ENCODE data around the gene AFF4. TPM values are rescaled to one million over a fixed set of nuclear protein-coding genes. Genes with fewer than 3 reads are reported as not detected.
A peak's percentile ranks its signal among the peaks of the same experiment; 100 is the strongest.

Gene AFF4
- polyA plus RNA-seq, 1 donor, result 74.1 TPM

DNA sequence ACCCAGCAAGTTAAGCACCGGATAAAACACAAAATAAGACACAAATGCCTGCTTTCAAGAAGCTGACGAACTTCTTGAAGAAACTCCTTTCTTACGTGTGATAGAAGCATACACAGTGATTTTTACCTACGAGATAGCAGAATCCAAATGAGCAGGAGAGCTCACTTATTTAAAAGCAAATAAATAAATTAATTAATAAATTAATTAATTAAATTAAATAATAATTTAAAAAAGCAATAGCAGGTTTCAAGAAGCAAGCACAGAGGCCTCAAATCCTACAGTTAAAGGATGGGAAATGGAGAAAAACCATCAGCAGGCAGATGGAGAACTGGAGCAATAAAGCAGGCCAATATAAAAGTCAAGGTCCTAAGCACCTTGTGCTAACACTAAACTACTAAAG lies 72.6 kb downstream of the AFF4 start:
- no peak for DNase-seq

DNA sequence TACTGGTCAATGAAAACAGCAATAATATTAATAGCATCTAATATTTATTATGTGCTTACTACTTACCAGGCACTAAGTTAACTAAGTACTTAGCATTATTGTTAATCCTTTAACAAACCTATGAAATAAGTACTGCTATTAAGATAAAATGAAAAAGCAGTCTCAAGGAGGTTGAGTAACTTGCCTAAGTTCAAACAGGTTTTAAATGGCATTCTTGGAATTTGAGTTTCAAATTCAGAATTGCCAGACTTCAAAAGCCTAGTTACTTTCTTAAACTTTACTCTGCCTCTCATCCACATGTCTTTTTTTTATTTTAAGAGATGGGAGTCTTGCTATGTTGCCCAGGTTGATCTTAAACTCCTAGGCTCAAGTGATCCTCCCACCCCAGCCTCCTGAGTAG lies 73.9 kb downstream of the AFF4 start:
- no peak for DNase-seq

DNA sequence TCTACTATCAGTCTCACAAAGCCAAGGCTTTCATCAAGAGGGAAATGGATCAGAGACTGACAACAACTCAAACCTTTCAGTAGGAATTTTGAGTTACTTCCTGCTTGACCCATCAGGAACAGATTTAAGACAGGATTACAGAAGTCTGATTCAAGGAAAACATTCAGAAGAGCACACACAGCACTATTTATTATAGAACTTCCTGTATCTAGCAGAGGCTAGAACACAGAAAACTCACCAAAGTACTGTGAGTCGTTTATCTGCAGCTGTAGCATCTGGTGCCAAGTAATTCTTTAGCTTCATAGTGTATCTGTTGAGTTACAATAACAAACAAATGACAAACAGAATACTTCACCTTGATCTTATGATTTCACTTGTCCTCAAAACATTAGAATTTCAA lies 76.2 kb downstream of the AFF4 start:
- no peak for DNase-seq

DNA sequence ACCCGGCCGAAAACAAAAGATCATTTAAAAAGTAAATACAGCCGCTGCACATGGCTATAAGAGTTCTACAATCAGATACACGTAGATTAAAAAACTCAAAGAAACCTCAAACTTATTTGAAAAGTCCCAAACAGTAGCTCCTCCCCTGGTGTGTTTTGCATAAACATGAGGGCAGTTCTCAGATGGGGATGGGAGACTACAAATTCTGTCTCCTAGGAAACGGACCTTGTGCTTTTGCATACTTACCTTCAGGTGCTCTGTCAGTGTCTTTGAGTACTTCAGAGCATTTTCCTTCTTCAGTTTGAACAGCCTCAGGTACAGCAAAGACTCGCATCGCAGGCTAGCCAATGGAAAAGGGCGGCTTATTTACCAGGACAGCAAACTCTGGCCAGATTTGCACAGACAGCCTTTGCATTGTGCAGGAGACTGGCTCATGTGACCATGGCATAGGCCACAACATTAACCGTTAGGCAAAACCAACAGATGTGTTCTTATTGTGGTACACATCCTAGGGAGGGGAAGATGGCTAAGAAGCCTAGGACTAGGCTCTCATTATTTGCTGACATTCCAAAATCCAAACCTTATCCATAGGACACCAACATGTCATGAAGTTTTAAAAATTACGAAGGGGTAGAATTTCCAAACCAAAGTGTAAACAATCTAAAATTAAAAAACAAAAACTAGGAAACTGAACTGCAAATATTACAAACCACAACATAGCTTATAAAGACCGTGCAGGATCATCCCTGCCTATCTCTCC lies 77.2 kb downstream of the AFF4 start:
- DNase-seq, result no peak

DNA sequence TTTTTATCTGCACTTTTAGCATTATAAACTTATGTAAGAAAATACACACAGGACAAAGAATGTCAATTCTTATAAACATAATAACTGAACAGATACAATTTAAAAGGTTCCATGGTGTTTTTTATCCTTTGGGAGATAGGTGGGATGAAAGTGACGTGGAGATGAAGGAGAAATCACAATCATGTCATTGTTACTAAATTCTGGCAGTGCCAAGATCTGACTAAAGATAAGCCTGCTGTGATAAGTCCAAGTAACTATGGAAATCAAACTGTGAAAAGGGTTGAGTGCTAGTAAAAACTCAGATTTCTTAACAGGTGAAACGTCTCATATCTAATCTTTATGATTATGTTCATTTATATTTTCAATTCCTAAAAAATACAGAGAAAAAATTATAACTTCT lies 78.9 kb downstream of the AFF4 start:
- no peak for DNase-seq

DNA sequence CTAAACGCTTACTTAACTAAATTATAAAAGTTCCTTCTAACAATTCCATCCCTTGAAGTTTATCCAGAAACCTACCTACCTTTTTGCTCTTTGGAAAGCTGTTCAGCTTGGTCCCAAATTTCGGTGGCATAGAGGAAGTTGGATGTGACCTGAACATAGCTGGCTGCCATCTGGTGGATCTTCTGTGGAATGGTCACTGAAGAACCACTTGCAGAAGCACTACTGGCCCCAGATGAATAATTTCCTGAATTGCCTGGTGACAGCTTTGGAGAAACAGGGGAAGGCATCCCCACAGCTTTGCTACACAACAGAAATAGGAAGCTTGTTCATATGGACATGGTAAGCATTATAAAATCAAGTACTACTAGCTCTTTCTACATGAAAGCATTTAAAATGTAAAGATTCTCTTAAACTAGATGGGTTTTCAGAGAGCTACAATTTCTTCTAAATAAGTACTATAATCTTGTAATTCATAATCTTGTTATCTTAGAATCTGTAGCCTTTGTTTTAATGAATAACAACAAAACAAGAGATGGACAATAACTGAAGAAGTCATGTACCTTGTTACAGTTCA lies 80.1 kb downstream of the AFF4 start:
- peak; percentile 50 for DNase-seq

DNA sequence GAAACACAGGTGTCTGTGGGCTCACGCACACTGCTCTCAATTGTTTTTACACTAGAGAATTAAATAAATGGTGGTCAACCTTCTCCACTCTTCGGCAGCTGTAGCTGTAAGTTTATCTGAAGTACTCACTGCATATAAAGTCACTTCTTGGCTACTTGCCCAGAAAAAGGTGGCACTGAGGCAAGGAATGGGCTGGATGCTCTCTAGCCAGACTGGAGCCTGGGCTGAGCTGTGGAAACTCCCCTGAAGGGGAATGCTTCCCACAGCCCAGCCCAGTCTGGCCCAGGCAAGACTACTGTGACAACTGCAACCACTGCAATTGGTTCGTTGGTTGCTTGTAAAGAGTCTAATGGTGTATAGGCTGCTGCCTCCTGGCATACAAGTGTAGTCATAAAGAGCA lies 85.5 kb downstream of the AFF4 start:
- no peak for DNase-seq

DNA sequence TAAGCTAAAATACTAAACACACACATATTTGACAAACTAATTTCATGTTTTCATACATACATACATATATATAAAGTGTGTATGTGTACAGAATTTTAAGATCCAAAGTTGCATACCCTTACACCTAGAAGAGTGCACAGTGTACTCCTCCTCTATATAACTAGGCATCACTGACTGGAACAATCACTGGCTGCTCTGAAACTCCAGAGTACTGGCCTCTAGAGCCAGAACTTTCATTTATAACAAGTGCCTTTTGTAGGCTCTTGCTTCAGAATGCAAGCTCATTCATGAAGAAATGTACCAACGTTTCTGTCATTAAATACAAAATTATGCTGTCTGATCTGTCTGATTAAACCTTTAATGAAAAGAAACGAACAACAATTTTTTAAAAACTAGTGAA lies 86.0 kb downstream of the AFF4 start:
- DNase-seq, result no peak

DNA sequence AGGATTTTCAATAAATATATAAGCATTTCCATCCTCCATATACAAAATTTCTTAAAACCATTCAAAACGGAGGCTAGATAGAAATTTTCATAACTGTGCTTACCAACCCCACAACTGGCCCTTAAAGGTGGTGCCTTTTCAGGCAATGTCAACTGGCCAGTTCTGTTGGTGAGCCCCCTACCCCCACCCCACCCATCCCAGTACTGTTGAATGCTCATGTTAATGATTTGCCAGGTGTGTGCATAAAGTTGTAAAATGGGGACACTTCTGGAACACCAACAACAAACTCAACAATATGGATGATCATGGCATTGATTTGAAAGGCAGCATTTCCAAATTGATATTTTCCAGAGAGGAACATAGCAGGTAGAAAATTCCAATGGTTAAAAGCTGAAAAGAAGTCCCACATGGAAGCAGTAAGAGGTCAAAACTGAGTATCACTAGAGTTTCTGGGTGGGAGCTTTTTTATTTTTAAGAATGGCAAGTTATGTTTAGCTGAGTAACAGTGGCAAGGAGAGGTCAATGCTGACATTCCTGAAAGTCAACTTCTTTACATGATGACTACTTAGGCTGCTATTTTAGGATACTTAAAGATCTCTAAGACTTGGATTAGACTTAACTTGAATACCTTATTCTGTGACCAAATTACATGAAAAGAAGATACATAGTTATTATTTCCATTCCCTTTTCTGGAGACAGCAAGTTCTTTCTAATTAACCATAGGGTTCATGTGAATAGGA lies 87.2 kb downstream of the AFF4 start:
- no peak for DNase-seq

DNA sequence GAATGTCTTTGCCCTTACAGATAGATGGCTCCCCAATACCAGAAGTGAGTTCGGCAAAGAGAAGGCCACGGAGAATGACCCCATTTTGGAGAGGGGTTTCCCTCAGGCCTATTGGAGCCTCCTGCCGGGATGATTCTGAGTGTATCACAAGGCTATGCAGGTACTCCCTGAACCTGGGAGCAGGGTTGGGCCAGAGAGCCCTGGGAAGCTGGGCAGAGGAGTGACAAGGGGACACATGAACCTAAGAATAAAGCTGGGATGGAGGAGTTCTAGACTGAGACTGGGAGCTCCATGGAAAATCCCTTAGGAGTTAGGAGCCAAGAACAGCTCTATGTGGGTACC lies 89.5 kb downstream of the AFF4 start:
- no peak for DNase-seq

DNA sequence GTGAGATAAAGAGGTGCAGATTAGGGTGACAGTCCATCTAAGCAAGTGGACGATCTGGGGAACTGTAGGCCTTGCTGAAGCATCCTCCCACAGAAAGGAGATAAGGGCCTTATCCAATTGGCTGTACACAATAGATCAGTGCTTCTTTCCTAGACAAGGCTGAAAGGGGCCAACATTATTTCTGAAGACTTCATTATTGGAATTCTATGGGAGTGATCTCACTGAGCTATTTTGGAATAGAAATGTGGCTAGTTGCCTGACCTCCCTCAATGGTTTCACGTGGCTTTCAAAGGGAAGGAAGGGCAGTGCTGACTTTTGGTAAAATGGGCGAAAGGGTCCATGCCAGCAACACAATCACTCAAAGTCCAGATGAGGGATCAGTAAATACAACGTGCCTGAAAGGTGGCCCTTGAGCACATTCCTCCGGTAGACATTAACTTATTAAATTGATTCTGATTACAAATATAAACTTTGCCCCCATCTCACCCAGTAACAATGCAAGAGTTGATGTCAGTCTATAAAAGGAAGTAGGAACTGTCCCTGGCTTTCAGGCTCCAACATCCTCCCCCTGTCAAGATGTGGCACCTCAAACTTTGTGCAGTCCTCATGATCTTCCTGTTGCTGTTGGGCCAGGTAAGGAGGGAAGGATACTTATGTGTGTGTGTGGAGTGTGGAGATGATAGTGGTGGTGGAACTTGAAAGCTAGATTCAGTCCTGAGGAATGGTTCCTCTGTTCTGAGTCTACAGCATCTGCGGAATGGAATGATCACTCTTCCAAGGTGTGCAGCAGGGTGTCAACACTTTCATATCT lies 90.1 kb downstream of the AFF4 start, which contains the start of gene LEAP2:
Gene LEAP2 (plus strand): TSS at position 550 of the 811 bp plus-strand sequence. CDS start 27 bp downstream, at position 577.
- no peak for DNase-seq

DNA sequence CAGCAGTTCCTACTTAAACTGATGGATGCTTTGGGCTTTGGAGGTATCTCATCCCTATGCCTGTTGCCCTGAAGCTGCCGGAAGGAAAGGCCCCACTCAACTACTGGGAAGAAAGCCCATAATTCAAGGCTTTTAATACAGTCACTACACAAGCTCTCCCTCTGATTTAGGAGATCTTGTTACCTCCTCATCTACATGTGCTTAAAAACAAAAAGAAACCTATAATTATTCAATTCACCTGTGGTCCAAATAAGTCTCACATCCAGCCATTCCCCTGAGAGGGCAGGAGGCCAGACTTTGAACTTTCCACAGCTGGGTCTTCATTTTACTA lies 90.7 kb downstream of the AFF4 start:
- DNase-seq, result no peak

DNA sequence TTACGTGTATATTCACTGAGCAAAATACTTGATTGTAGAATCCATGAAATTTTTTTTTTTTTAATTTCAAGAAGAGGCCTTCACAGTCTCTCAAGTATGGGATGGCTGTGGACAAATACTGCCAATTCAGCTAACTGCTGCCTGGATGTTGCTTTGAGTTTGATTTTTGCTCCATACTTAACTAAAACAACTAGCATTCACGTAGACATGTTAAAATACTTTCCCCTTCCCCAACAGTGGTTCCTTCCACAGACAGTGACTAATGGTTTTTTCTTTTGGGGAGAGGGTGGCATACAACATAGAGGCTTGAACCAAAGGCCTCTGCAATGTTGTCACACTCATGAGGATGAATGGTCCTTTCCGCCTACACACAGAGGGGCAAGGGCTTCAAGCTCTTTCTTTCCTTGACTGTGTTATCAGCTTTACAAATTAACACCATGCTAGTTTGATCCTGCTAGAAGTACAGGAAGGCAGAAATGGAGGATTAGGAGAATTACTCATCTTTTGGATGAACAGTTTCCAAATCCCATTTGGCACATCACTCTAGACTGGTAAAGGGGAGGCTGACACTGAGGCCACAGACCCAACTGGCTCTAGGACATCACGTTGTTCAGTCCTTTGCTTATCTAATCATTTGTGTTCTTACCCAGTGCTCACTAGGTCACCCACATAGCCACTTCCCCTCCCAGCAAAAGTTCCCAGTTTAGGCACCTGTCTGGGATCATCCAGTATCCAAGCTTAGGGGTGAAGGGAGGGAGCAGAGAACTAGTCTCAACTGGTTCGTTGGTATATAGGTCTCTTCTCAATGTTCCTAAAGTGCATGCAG lies 91.8 kb downstream of the AFF4 start:
- no peak for DNase-seq

DNA sequence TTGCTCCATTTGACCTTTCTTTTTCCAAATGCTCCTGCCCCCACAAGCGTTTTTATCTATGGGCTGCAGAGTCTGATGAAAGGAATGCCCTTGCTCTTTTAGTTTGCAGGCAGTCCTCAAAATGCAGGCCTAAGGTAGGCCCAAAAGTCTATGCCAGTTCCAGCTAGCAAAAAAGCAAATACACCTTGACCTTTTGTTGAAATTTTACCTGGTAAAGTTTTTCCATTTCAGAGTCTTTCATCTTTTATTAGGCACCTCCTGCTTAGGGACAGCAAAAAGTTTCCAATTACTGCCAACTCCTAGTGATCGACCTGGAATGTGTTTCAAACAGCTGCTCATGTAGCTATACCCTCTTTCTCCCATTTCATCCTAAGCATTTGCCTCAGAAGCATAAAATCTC lies 92.6 kb downstream of the AFF4 start:
- DNase-seq, result no peak

DNA sequence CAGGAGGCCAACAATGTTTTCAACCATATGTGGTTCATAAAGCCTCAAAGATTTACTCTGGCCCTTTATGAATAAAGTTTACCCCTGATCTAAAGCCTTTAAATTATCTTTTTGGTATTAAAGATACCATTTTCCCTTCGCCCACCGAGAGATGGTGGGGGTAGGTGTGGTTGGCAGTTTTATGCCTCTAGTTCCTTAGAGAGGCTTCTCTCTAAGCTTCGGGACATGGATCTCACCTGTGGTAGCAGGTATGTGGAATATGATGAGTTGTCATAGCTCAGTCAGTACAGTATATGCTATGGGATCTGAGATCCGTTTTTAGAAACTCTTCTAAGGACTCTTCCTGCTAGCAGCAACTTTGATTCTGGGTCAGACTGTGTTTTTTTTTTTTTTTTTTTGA lies 94.7 kb downstream of the AFF4 start:
- DNase-seq, result no peak

DNA sequence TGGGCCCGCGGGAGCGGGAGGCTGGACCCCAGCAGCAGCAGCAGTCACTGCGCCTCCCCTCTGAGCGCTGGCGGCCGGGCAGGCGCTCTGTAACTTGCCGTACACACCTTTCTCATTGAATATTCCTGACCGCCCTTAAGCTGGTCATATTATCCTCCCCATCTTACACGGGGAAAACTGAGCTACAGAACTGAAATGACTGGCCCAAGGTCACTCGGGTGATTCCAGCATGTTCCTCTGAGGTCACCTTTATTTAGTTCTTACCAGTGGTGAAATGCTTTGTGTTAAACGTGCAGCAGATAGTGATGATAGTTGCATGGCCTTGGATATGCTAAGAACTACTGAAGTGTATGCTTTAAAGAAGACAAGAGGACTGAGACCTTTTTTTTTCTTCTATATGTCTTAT lies 96.4 kb downstream of the AFF4 start:
- DNase-seq, result no peak

DNA sequence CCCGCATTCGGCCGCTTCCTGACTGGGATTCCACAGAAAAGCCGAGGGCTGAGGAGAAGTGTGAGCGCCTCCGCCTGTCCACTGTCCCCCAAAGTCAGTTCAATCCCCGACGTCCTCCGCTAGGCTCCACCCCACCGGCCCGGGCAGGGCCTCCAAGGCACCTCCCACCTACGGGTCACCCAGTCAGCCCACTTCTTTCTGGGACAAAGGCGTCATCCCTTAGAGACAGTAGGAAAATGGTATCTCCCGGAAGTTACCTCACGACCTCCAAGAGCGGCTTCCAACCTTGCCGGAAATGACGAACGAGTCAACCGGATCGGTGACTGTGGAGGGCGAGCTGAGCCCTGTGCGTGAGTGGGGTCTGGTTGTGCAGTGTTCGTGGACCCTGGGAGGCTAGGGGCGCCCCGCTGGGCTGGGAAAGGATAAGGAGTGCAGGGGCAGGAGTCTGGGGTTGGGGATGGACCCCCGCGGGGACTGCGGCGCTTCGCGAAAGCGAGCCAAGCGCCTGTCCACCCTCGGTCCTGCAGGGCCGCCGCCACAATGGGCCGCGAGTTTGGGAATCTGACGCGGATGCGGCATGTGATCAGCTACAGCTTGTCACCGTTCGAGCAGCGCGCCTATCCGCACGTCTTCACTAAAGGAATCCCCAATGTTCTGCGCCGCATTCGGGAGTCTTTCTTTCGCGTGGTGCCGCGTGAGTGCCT lies 96.9 kb downstream of the AFF4 start, which contains the start of the genes GDF9 and UQCRQ:
Gene GDF9 (minus strand): TSS at position 128 of the 704 bp plus-strand sequence. CDS start 1,936 bp downstream, outside the sequence.
Gene UQCRQ (plus strand): TSS at position 301 of the 704 bp plus-strand sequence. CDS start 240 bp downstream, at position 541.
- DNase-seq, result peak; percentile 100

DNA sequence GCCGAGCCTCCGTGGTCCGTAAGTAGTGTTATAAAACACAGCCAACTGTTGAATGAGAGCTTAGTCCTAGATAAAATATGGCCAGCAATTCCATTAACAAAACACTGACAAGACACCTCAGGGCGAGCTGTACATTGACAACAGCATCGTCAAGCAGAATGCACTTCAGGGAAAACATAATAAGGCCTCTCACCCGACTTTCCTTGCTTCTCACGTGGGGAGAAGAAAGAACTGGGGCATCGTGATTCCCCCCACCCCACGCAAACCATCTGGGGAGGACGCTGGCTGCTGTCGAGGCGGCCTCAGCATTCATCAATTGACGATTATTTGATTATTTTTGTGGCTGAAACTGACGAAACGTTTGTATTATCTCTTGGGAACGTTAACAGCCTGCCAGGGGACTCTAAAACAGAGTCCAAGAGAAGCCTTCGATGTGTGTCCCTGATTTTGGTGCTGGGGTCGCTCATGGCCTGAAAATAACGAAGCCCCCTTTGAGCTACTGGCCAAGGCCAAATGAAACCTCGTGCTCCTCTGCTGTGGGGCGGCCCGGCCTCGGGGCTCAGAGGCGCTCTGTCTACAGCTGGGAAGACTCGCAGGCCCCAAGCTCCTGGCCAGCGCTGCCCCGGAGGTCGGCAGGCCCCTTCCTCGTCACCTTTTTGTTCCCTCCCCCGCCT lies 97.6 kb downstream of the AFF4 start:
- DNase-seq, result no peak

DNA sequence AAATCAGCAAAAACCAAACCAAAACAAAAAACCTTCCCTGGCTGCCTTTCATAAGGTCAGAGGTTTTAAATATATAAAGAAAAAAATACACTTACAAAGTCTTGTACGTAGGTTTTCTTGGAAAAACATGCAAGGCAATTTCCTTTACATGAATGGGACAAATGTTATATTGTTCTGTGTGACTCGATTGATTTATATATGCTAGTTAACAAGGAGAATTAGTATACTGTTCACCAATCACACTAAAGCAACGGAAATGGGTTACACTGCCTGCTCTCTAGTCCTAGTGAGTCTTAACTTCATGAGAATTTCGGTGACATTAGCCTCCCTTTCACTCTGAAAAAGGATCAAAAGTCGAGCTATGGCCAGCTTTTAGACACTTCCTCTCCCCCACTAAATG lies 102.7 kb downstream of the AFF4 start:
- no peak for DNase-seq

DNA sequence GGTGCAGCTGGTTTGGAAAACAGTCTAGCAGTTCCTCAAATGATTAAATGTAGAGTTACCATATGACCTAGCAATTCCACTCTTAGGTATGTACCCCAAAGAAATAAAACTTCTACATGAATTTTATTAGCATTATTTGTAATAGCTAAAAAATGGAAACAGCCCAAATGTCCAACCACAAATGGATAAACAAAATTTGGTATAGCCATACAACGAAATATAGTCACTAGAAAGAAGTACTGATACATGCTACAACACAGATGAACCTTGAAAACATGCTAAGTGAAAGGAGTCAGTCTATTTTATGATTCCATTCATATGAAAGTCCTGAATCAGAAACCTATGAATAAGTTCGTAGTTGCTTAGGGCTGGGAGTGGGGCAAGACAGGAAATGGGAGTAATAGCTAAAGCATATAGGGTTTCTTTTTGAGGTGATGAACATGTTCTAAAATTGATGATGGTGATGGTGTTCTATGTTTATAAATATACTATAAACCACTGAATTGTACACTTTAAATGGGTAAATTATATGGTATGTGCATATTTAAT lies 103.5 kb downstream of the AFF4 start:
- DNase-seq, result no peak
